ENCODE measurements around the gene LIX1L.
A peak's percentile ranks its signal among the peaks of the same experiment; 100 is the strongest.

LIX1L gene

GRCh38 chr1:145964328-145965118 lies 6.7 kb upstream of the LIX1L start, which contains the start of the genes ANKRD34A and POLR3GL:
ANKRD34A (minus strand) TSS chr1:145964575; CDS start chr1:145961759, 2,816 bp downstream.
POLR3GL (plus strand) TSS chr1:145964690; CDS start chr1:145974866, 10,176 bp downstream.
- Histone ChIP-seq H3K27me3 (ENCODE audit: insufficient read depth, low read length, poor library complexity, severe bottlenecking) (no peaks in the 10 kb centered on the region), H3K9me2 (replicated peaks; ENCODE audit: low read depth, low read length) (no peaks in the 10 kb centered on the region), H3K36me3 (ENCODE audit: insufficient read depth, low read length) (no peaks in the 10 kb centered on the region)

GRCh38 chr1:145963265-145964019 lies 5.6 kb upstream of the LIX1L start:
- Histone ChIP-seq H3K36me3 (ENCODE audit: insufficient read depth, low read length) (no peaks in the 10 kb centered on the region), H3K79me2 (ENCODE audit: insufficient read depth, low read length) (peaks cover 46% of the 10 kb centered on the region; the same call in 1 of the 2 replicates), H3K9ac (ENCODE audit: low read depth, low read length, poor library complexity, severe bottlenecking) (peak overlapping the region; percentile 80), H3F3A (ENCODE audit: low read depth) (0 out of 2 replicates have a peak, but pooled peaks cover 8% of the 10 kb centered on the region), H3K4me3 (ENCODE audit: low read length, poor library complexity, severe bottlenecking) (peak overlapping the region; percentile 86), H2AFZ (ENCODE audit: low read length) (no peak overlapping the region), H3K4me1 (ENCODE audit: insufficient read depth, low read length, poor library complexity, severe bottlenecking) (peaks cover 42% of the 10 kb centered on the region), H3K4me2 (ENCODE audit: low read depth, low read length, poor library complexity, severe bottlenecking) (peak overlapping the region; percentile 83), H4K20me1 (ENCODE audit: insufficient read depth, low read length, poor library complexity, severe bottlenecking) (no peaks in the 10 kb centered on the region), H3K9me3 (ENCODE audit: insufficient read depth, low read depth, low read length) (no peaks in the 10 kb centered on the region), H3K27me3 (ENCODE audit: insufficient read depth, low read length, poor library complexity, severe bottlenecking) (no peaks in the 10 kb centered on the region), H3K9me2 (replicated peaks; ENCODE audit: low read depth, low read length) (no peaks in the 10 kb centered on the region)
- TF ChIP-seq EZH2phosphoT487 (IDR thresholded peaks at IDR 0.05; ENCODE audit: borderline replicate concordance): no peak
- no peak for TF ChIP-seq CTCF (conservative IDR thresholded peaks at IDR 0.05; ENCODE audit: low read length)

More at GRCh38 chr1:145964328-145965118, 6.7 kb upstream of the LIX1L start, which contains the start of the genes ANKRD34A and POLR3GL:
- peak within 1 kb of the TSS; percentile 86 for H3K4me3 ChIP-seq (ENCODE audit: low read length, poor library complexity, severe bottlenecking)
- H3K4me2 ChIP-seq (ENCODE audit: low read depth, low read length, poor library complexity, severe bottlenecking): peak within 1 kb of the TSS; percentile 83
- peak within 1 kb of the TSS; percentile 93 for H2AFZ ChIP-seq (ENCODE audit: low read length)
- H3F3A ChIP-seq (ENCODE audit: low read depth): 0 out of 2 replicates have a peak, but pooled peaks cover 8% of the 10 kb centered on the region
- H4K20me1 ChIP-seq (ENCODE audit: insufficient read depth, low read length, poor library complexity, severe bottlenecking): no peaks in the 10 kb centered on the region
- no peak for TF ChIP-seq EZH2phosphoT487 (IDR thresholded peaks at IDR 0.05; ENCODE audit: borderline replicate concordance)
- TF ChIP-seq CTCF (conservative IDR thresholded peaks at IDR 0.05; ENCODE audit: low read length): no peak
- H3K9ac ChIP-seq (ENCODE audit: low read depth, low read length, poor library complexity, severe bottlenecking): peak within 1 kb of the TSS; percentile 80
- no peaks in the 10 kb centered on the region for H3K9me3 ChIP-seq (ENCODE audit: insufficient read depth, low read depth, low read length)
- peaks cover 43% of the 10 kb centered on the region; the same call in 1 of the 2 replicates for H3K79me2 ChIP-seq (ENCODE audit: insufficient read depth, low read length)
- H3K4me1 ChIP-seq (ENCODE audit: insufficient read depth, low read length, poor library complexity, severe bottlenecking): peaks cover 31% of the 10 kb centered on the region

GRCh38 chr1:145962157-145963102 lies 4.6 kb upstream of the LIX1L start:
- no peak for TF ChIP-seq EZH2phosphoT487 (IDR thresholded peaks at IDR 0.05; ENCODE audit: borderline replicate concordance)
- TF ChIP-seq CTCF (conservative IDR thresholded peaks at IDR 0.05; ENCODE audit: low read length): no peak
- Histone ChIP-seq H3K27me3 (ENCODE audit: insufficient read depth, low read length, poor library complexity, severe bottlenecking) (no peaks in the 10 kb centered on the region), H4K20me1 (ENCODE audit: insufficient read depth, low read length, poor library complexity, severe bottlenecking) (no peaks in the 10 kb centered on the region)

More at GRCh38 chr1:145962157-145963102, 4.6 kb upstream of the LIX1L start:
- H3K36me3 ChIP-seq (ENCODE audit: insufficient read depth, low read length): no peaks in the 10 kb centered on the region
- H3F3A ChIP-seq (ENCODE audit: low read depth): 0 out of 2 replicates have a peak, but pooled peaks cover 8% of the 10 kb centered on the region
- peak overlapping the region; percentile 83 for H3K4me2 ChIP-seq (ENCODE audit: low read depth, low read length, poor library complexity, severe bottlenecking)
- no peak overlapping the region for H2AFZ ChIP-seq (ENCODE audit: low read length)
- peaks cover 44% of the 10 kb centered on the region; the same call in 1 of the 2 replicates for H3K79me2 ChIP-seq (ENCODE audit: insufficient read depth, low read length)
- H3K9me3 ChIP-seq (ENCODE audit: insufficient read depth, low read depth, low read length): no peaks in the 10 kb centered on the region
- peak overlapping the region; percentile 86 for H3K4me3 ChIP-seq (ENCODE audit: low read length, poor library complexity, severe bottlenecking)
- peaks cover 45% of the 10 kb centered on the region for H3K4me1 ChIP-seq (ENCODE audit: insufficient read depth, low read length, poor library complexity, severe bottlenecking)
- peak overlapping the region; percentile 86 for H3K9ac ChIP-seq (ENCODE audit: low read depth, low read length, poor library complexity, severe bottlenecking)
- no peaks in the 10 kb centered on the region for H3K9me2 ChIP-seq (replicated peaks; ENCODE audit: low read depth, low read length)

Measured in Loucy (cell line).